ENCODE data around the gene KIF6. TPM values are rescaled to one million over a fixed set of nuclear protein-coding genes. Genes with fewer than 3 reads are reported as not detected.

KIF6 gene
- total and polyA plus RNA-seq, 2 of the 8 experiments (the other 6 are each of a cell fraction or from before 2014, with no cell fraction given), result 0.53 to 0.65 TPM

GRCh38 chr6:39563566-39564311 is 161.5 kb downstream of the KIF6 start:
- H3K23ac ChIP-seq (ENCODE audit: insufficient read length), result no peak overlapping the region
- DNase-seq (ENCODE audit: low read depth in 1 of 2, low spot score in 2 of 2), result no peak
- H3K36me3 ChIP-seq (ENCODE audit: control insufficient read depth in 2 of 4, insufficient read depth in 4 of 4, low read length in 3 of 4), result no peaks in the 10 kb centered on the region
- H3K27ac ChIP-seq (ENCODE audit: low read depth, low read length), result no peak overlapping the region
- H3K56ac ChIP-seq (replicated peaks; ENCODE audit: insufficient read length, low read depth, low read length), result no peak overlapping the region
- H4K5ac ChIP-seq (ENCODE audit: insufficient read length, low read depth, low read length), result no peak overlapping the region
- no peak for FAIRE-seq
- no peak overlapping the region for H2BK20ac ChIP-seq (ENCODE audit: low read length)
- no peak overlapping the region for H4K8ac ChIP-seq (ENCODE audit: extremely low read depth, insufficient read depth, low read length)
- no peak overlapping the region for H3K4ac ChIP-seq (replicated peaks; ENCODE audit: insufficient read length, low read depth, low read length)
- H4K91ac ChIP-seq (replicated peaks; ENCODE audit: insufficient read length, low read length), result no peak overlapping the region
- no peaks in the 10 kb centered on the region for H3K79me2 ChIP-seq (ENCODE audit: control insufficient read depth in 1 of 2, insufficient read depth in 2 of 2, low read length in 2 of 2)
- ChIA-PET POLR2A (ENCODE audit: partially characterized antibody) (no interaction called here), CTCF (ENCODE audit: partially characterized antibody) (interaction anchor here (1.2 kb wide), 1 partner anchor 64 kb away, joined by 3 read pairs; no protein-coding TSS in a partner anchor)
- no peaks in the 10 kb centered on the region for H4K20me1 ChIP-seq (replicated peaks in 1 of 2; ENCODE audit: control insufficient read depth in 1 of 2, insufficient read depth in 2 of 2, low read length in 2 of 2)
- no peaks in the 10 kb centered on the region for H3K27me3 ChIP-seq (replicated peaks in 1 of 4; ENCODE audit: control insufficient read depth in 3 of 4, extremely low read depth in 1 of 4, insufficient read depth in 3 of 4, low read length in 3 of 4)
- no peak overlapping the region for H2BK15ac ChIP-seq (ENCODE audit: low read length)
- no peak overlapping the region for H2BK12ac ChIP-seq (ENCODE audit: low read depth, low read length)
- H3K79me1 ChIP-seq (ENCODE audit: low read depth, low read length), result no peaks in the 10 kb centered on the region
- no peak overlapping the region for H2AFZ ChIP-seq (ENCODE audit: low read length)
- H3K4me3 ChIP-seq (ENCODE audit: extremely low read depth in 1 of 4, insufficient read depth in 2 of 4, low read depth in 3 of 4, low read length in 4 of 4), result no peak overlapping the region
- H3K14ac ChIP-seq (ENCODE audit: insufficient read length), result no peak overlapping the region
- no peak overlapping the region for H3K18ac ChIP-seq (ENCODE audit: extremely low read depth, low read length)
- no peak overlapping the region for H3K4me2 ChIP-seq (ENCODE audit: insufficient read depth in 1 of 2, low read depth in 2 of 2, low read length in 2 of 2)
- H2AK5ac ChIP-seq (ENCODE audit: low read depth, low read length), result no peak overlapping the region
- no peak overlapping the region for H2BK5ac ChIP-seq (ENCODE audit: low read depth, low read length)
- H3K9me3 ChIP-seq (ENCODE audit: insufficient read depth in 2 of 2, low read depth in 1 of 2, low read length in 1 of 2), result no peaks in the 10 kb centered on the region
- no peaks in the 10 kb centered on the region for H3K4me1 ChIP-seq (replicated peaks in 1 of 4; ENCODE audit: control insufficient read depth in 3 of 4, insufficient read depth in 4 of 4, low read length in 3 of 4)
- H3K9ac ChIP-seq (replicated peaks in 1 of 4; ENCODE audit: extremely low read depth in 1 of 4, low read depth in 3 of 4, low read length in 3 of 4), result no peak overlapping the region
- H2BK120ac ChIP-seq (replicated peaks; ENCODE audit: low read depth, low read length), result no peak overlapping the region
- no peaks in the 10 kb centered on the region for H3K23me2 ChIP-seq (ENCODE audit: low read depth, low read length)
- WGBS, 2 experiments (ENCODE audit: extremely low coverage in 1 of 2, insufficient coverage in 1 of 2, insufficient read length in 1 of 2, insufficient replicate concordance in 2 of 2, low coverage in 1 of 2, low lambda C conversion rate in 2 of 2, missing lambda C conversion rate in 1 of 2), result 77% methylated on average over 3 of the region's 3 CpGs; no CpG with 5 or more reads in 1 of the 2 experiments
- TF ChIP-seq CTBP2 (IDR thresholded peaks at IDR 0.05; ENCODE audit: borderline replicate concordance, insufficient read depth, insufficient read length, low read length) (no peak), POLR2AphosphoS5 (IDR thresholded peaks at IDR 0.05; ENCODE audit: low read depth, low read length) (no peak), ATF2 (IDR thresholded peaks at IDR 0.05; ENCODE audit: low read length) (no peak), KDM5A (IDR thresholded peaks at IDR 0.05; ENCODE audit: low read length) (no peak), CHD1 (IDR thresholded peaks at IDR 0.05; ENCODE audit: low read depth, low read length) (no peak), YY1 (IDR thresholded peaks at IDR 0.05; ENCODE audit: low read depth, low read length) (no peak), SP1 (IDR thresholded peaks at IDR 0.05; ENCODE audit: low read depth, low read length) (no peak), USF2 (IDR thresholded peaks at IDR 0.05; ENCODE audit: low read length) (no peak), POLR2A (IDR thresholded peaks at IDR 0.05; ENCODE audit: control extremely low read depth in 1 of 2, low read depth in 2 of 2, low read length in 2 of 2) (no peak), CEBPB (IDR thresholded peaks at IDR 0.05; ENCODE audit: low read depth, low read length) (no peak), SIN3A (conservative IDR thresholded peaks at IDR 0.05 in 1 of 2, IDR thresholded peaks at IDR 0.05 in 1 of 2; ENCODE audit: low read depth in 1 of 2, low read length in 2 of 2) (no peak)

Data from H1 (cell line).